Endothelial cell of umbilical vein (primary cell): ENCODE data around the gene TOGARAM2. TPM values are rescaled to one million over a fixed set of nuclear protein-coding genes. Genes with fewer than 3 reads are reported as not detected.

Source experiments
- BruUV-seq: library from RNA; stranded (reverse); fragments of 400-500 nt; replicated peaks from 2 replicates; lab custom pipeline; 2021; lab: Mats Ljungman, UMichigan
- CTCF ChIA-PET: fragments of 300-600, 350-600 bp; sonication (Branson Sonifier 250); formaldehyde crosslinking; loops from one replicate; lab custom pipeline; 2021; ENCODE audit warnings: antibody characterized with exemption, inconsistent platforms; lab: Charles Lee
- POLR2A ChIA-PET: fragments of 300-600, 350-600 bp; sonication (Branson Sonifier 250); formaldehyde crosslinking; loops from one replicate; lab custom pipeline; 2021; ENCODE audit warnings: antibody characterized with exemption, inconsistent platforms; lab: Charles Lee
- DNase-seq: peaks from one replicate; pipeline ENCODE4 v3.0.0-alpha.2; 2011; ENCODE audit warnings: low read depth, low spot score
- FAIRE-seq: peaks from 2 replicates; lab custom pipeline; 2011; peaks lifted over from hg19 to GRCh38; lab: Jason Lieb, UNC
- H2AFZ ChIP-seq: 2 replicates; pipeline ENCODE4 v1.6.0; 2012; ENCODE audit warnings: low read depth, low read length, control low read depth, inconsistent platforms
- H3K27ac ChIP-seq: 2 replicates; pipeline ENCODE4 v1.5.1; 2011; ENCODE audit warnings: low read depth, mild to moderate bottlenecking, control low read depth, low read length, moderate library complexity; ENCODE audit not compliant: insufficient read depth
- H3K27me3 ChIP-seq, 2 experiments: 2 replicates each; pipeline versions ENCODE4 v1.6.0 to v1.6.1; 2011; ENCODE audit warnings: low read length in 2 of 2, mixed read lengths in 1 of 2; ENCODE audit not compliant: control insufficient read depth in 2 of 2, insufficient read depth in 2 of 2
- H3K36me3 ChIP-seq, 2 experiments: 2 replicates in 1 of 2; 3 replicates in 1 of 2; pipeline ENCODE4 v1.5.1; 2011; ENCODE audit warnings: low read length in 2 of 2, mild to moderate bottlenecking in 1 of 2, moderate library complexity in 1 of 2; ENCODE audit not compliant: control insufficient read depth in 2 of 2, insufficient read depth in 2 of 2; ENCODE audit errors: extremely low read depth in 1 of 2
- H3K4me1 ChIP-seq: 3 replicates; pipeline ENCODE4 v1.5.1; 2011; ENCODE audit warnings: mild to moderate bottlenecking, low read length; ENCODE audit not compliant: control insufficient read depth, insufficient read depth; ENCODE audit errors: extremely low read depth
- H3K4me2 ChIP-seq: 2 replicates; pipeline ENCODE4 v1.6.1; 2011; ENCODE audit warnings: low read length, control low read depth, mixed read lengths; ENCODE audit not compliant: insufficient read depth
- H3K4me3 ChIP-seq, 3 experiments: fragments of 200-600 bp in 1 of 3; sonication (generic), shearing (Covaris generic) in 1 of 3; replicated peaks in 1 of 3; 2 replicates each; pipeline ENCODE4 v1.5.1; 2011 to 2016; ENCODE audit warnings: control low read depth in 3 of 3, low read length in 3 of 3, mild to moderate bottlenecking in 2 of 3, inconsistent platforms in 1 of 3, low read depth in 1 of 3, moderate library complexity in 1 of 3; ENCODE audit not compliant: insufficient read depth in 1 of 3
- H3K79me2 ChIP-seq: 2 replicates; pipeline ENCODE4 v1.6.0; 2012; ENCODE audit warnings: low read length, inconsistent platforms; ENCODE audit not compliant: control insufficient read depth, insufficient read depth
- H3K9ac ChIP-seq: replicated peaks from 2 replicates; pipeline ENCODE3; 2011; ENCODE audit warnings: low read length, control low read depth; ENCODE audit not compliant: insufficient read depth; ENCODE audit errors: extremely low read depth
- H3K9me1 ChIP-seq: replicated peaks from 3 replicates; pipeline ENCODE4 v1.6.0; 2011; ENCODE audit warnings: mild to moderate bottlenecking, low read length; ENCODE audit not compliant: control insufficient read depth, insufficient read depth; ENCODE audit errors: extremely low read depth
- H3K9me3 ChIP-seq: replicated peaks from 2 replicates; pipeline ENCODE4 v1.5.1; 2012; ENCODE audit warnings: low read length, inconsistent platforms; ENCODE audit not compliant: control insufficient read depth, insufficient read depth
- H4K20me1 ChIP-seq: replicated peaks from 2 replicates; pipeline ENCODE3; 2011; ENCODE audit warnings: mild to moderate bottlenecking, low read length; ENCODE audit not compliant: control insufficient read depth, insufficient read depth; ENCODE audit errors: extremely low read depth
- EZH2 ChIP-seq: IDR thresholded peaks from 2 replicates; pipeline ENCODE4 v1.6.1; 2012; ENCODE audit warnings: borderline replicate concordance, low read depth, mild to moderate bottlenecking, moderate library complexity, low read length, inconsistent platforms; ENCODE audit not compliant: severe bottlenecking
- FOS ChIP-seq: IDR thresholded peaks from 2 replicates; pipeline ENCODE4 v1.6.1; 2011; ENCODE audit warnings: mild to moderate bottlenecking, low read length, moderate library complexity, borderline replicate concordance; ENCODE audit not compliant: insufficient read depth
- GATA2 ChIP-seq: IDR thresholded peaks from 2 replicates; pipeline ENCODE4 v1.7.0; 2011; ENCODE audit warnings: low read depth, mild to moderate bottlenecking, moderate library complexity, mixed read lengths, low read length; ENCODE audit not compliant: insufficient read length, insufficient read depth
- POLR2A ChIP-seq: IDR thresholded peaks from 2 replicates; pipeline ENCODE4 v1.6.1; 2012; ENCODE audit warnings: low read depth, mild to moderate bottlenecking, control low read depth, low read length
- dilution Hi-C: fragments of 300-500 bp; cut with MboI; formaldehyde crosslinking; loops from one replicate; pipeline ENCODE4 v1.15.0; 2019; ENCODE audit warnings: low sequenced_read_pairs; ENCODE audit not compliant: extremely low pct_ligation_motif_present
- intact Hi-C: fragments of 100-400 bp; cut with micrococcal nuclease; formaldehyde crosslinking; loops from one replicate; pipeline ENCODE4 v1.10.0; 2022
- polyA plus RNA-seq, 4 experiments: library from polyadenylated mRNA; depleted of rRNA in 3 of 4; stranded (reverse) in 3 of 4; unstranded in 1 of 4; fragments of >200 nt; gene quantifications; 2 replicates each; pipeline versions ENCODE4 v1.2.1 to v1.2.3, GENCODE V29; 2011 to 2012; ENCODE audit warnings: missing spikeins in 1 of 4
- total RNA-seq: library from RNA; stranded (reverse); gene quantifications from 2 replicates; pipeline ENCODE4 v1.2.3, GENCODE V29; 2021
- TF ChIP-seq, protein P1 (sequence below): IDR thresholded peaks from 2 replicates; pipeline ENCODE4 v1.6.1; 2011; ENCODE audit not compliant: insufficient read depth, insufficient read length

TOGARAM2 gene
- total and polyA plus RNA-seq, 2 donors (not counting 3 experiments of a cell fraction or from before 2014, with no cell fraction given) = not detected

GRCh38 chr2:28993206-28993960 lies 12.3 kb downstream of the TOGARAM2 start:
- H3K9me1 ChIP-seq = no peaks in the 10 kb centered on the region
- ChIA-PET POLR2A (no interaction called here), CTCF (no interaction called here)
- FAIRE-seq (no peak), DNase-seq (no peak)
- dilution Hi-C loops (no loop called here), intact Hi-C loops (no loop called here)
- no peaks in the 10 kb centered on the region for H3K4me1 ChIP-seq
- H3K27me3 ChIP-seq = no peaks in the 10 kb centered on the region
- H3K36me3 ChIP-seq = no peaks in the 10 kb centered on the region
- no peak overlapping the region for H3K4me2 ChIP-seq
- no peak overlapping the region for H3K9ac ChIP-seq
- TF ChIP-seq POLR2A (no peak), GATA2 (no peak)
- no TSS peak for BruUV-seq
- no peak overlapping the region for H3K4me3 ChIP-seq
- no peaks in the 10 kb centered on the region for H3K9me3 ChIP-seq
- no peaks in the 10 kb centered on the region for H3K79me2 ChIP-seq
- H2AFZ ChIP-seq = no peak overlapping the region
- no peak overlapping the region for H3K27ac ChIP-seq
- no peaks in the 10 kb centered on the region for H4K20me1 ChIP-seq

- intact Hi-C loops = no loop called here
- Histone ChIP-seq H3K27ac (no peak overlapping the region), H3K4me1 (no peaks in the 10 kb centered on the region), H3K4me3 (no peak overlapping the region), H3K9me3 (no peaks in the 10 kb centered on the region), H3K9me1 (no peaks in the 10 kb centered on the region), H3K27me3 (no peaks in the 10 kb centered on the region), H3K9ac (no peak overlapping the region), H2AFZ (no peak overlapping the region), H3K36me3 (no peaks in the 10 kb centered on the region), H3K79me2 (no peaks in the 10 kb centered on the region), H4K20me1 (no peaks in the 10 kb centered on the region), H3K4me2 (no peak overlapping the region)
- POLR2A ChIA-PET = no interaction called here
- dilution Hi-C loops = no loop called here
- TF ChIP-seq, protein P1, sequence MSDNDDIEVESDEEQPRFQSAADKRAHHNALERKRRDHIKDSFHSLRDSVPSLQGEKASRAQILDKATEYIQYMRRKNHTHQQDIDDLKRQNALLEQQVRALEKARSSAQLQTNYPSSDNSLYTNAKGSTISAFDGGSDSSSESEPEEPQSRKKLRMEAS = no peak
- TF ChIP-seq EZH2 = no peak
- TF ChIP-seq FOS = no peak
- no peak for TF ChIP-seq POLR2A
- DNase-seq = no peak
- CTCF ChIA-PET = no interaction called here
- no TSS peak for BruUV-seq
- FAIRE-seq = no peak
Measured at GRCh38 chr2:28994074-28994473, 13.0 kb downstream of the TOGARAM2 start.
